GM08714 (cell line): ENCODE data around the gene PUDP.

Experiments used
- H3K4me3 ChIP-seq: fragments of 200-500 bp; sonication (Bioruptor generic); 2 replicates; pipeline ENCODE4 v1.5.1; 2014; ENCODE audit warnings: mild to moderate bottlenecking, low read length, inconsistent platforms
- ZNF274 ChIP-seq: IDR thresholded peaks from 2 replicates; pipeline ENCODE4 v1.6.1; 2012; ENCODE audit warnings: mild to moderate bottlenecking, low read depth, low read length

PUDP gene

GRCh38 chrX:7134981-7135380, 13.0 kb downstream of the PUDP start:
- no peak overlapping the region for H3K4me3 ChIP-seq
- TF ChIP-seq ZNF274, result no peak

- TF ChIP-seq ZNF274, result no peak
Measured at GRCh38 chrX:7133050-7133440, 14.9 kb downstream of the PUDP start.

DNA sequence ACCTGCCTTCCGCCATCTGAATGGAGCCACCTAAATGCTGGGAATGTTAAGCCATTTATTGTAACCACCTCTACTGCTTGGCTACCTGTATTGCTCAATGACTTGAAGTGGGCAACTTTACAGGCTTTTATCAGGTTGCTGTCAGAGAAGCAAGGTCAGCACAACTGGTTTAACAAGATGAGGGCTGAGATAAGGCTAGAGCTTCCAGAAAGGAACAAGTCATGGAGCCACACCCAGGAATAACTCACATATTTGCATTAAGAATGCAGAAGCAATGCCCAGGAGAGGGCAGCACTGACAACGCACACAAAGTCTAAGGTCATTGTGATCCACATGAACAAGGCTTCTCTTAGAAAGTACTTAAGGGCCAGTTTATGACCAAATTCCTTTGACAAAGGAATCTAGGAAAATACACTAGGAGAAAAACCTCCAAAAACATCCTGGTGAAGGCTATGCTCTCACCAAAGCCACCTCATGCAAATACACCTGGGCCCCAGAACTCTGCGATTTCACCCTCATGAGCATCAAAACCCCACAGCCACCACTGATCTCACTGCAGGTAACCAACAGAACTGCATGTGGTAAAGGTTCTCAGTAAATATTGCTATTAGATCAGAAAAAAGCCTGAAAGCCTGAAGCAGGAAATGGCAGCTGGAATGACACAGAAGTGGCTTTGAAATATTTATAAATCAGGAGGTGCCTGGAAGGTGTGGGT, 15.5 kb downstream of the PUDP start:
- H3K4me3 ChIP-seq, result no peak overlapping the region
- TF ChIP-seq ZNF274, result no peak

More at GRCh38 chrX:7133050-7133440, 14.9 kb downstream of the PUDP start:
- H3K4me3 ChIP-seq, result no peak overlapping the region

DNA sequence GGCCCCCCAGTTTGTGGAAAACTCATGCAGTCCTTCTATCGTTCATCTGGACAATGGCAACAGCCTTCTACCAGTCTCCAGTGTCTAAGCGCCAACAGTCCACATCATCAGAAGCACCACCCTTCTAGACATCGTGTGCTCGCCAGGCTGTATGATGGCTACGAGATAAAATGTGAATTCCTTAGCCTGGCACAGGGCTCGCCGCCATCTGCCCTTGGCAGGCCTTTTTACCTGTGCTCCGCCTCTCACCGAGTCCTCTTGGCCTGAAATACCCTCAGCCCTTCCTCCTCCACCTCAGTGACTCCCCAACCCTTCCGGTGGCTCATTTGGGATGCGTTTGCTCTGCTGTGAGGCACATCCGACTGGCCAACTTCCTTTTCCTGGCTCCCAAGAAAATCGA, 16.3 kb downstream of the PUDP start:
- no peak for TF ChIP-seq ZNF274
- no peak overlapping the region for H3K4me3 ChIP-seq

DNA sequence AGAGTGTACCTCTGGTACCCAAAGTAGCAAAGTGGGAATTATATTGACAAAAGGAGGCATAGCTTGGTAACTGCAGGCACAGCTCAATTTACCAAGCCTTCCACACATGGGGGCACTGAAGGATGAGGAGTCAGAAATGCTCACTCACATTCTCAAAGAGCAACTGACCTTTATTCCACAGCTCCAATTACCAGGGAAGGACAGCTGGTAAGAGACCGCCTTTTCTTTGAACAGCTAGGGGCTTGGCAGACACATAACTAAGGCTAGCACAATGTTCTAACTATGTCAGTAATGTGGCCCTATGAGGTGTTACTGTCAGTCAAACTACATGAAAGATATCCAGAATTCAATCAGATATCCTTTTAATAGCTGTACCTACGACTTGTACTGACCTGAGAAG, 20.9 kb downstream of the PUDP start:
- no peak for TF ChIP-seq ZNF274
- no peak overlapping the region for H3K4me3 ChIP-seq

DNA sequence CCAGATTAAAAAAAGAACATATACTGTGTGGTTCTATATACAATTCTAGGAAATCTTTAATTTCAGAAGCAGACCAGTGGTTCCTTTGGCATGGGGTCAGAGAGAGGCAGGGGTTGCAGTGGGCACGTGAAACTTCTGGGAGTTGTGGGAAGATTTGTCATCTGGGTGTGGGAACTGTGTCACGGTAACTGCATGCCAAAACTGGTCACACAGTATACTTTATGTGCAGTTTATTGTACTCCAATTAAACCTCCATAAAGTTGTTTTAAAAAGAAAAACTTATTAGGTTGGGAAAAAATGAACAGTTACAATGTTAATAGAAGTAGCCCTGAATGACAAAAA, 27.1 kb downstream of the PUDP start:
- H3K4me3 ChIP-seq, result no peak overlapping the region
- no peak for TF ChIP-seq ZNF274

- TF ChIP-seq ZNF274, result no peak
- no peak overlapping the region for H3K4me3 ChIP-seq
Measured at GRCh38 chrX:7119950-7120877, 27.7 kb downstream of the PUDP start.

DNA sequence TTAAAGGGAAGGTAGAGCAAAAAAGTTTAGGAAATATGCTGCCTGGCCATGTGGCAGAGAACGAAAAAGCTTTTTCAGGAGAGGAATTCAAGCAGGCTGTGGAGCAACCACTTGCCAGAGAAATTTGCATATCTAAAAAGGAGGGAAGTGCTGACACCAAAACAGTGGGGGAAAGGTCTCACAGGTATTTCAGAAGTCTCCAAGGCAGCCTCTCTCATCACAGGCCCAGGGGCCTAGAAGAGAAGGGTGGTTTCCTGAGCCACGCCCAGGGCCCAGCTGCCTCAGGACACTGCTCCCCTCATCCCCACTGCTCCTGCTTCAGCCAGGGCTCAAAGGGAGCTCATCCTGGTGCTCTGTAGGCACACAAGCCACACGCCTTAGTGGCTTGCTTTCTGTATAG, 30.4 kb downstream of the PUDP start:
- no peak overlapping the region for H3K4me3 ChIP-seq

DNA sequence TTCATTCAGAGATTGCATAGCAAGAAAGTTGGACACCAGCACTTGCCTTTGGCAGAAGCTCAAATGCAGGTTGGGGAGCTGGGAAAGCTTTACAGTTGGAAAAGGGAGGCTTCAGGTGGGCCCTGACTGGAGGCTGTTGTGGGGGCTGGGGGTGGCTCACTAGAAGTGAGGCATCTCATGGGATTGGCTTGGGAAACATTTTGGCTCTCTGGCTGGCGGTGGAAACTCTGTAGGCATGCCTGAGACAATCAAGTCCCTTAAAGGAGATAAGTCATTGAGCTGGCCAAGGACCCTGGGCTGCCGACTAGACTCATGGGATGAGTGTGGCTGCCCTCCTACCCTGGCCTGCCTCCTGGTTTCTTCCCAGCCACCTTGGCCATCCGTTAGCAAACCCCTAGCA, 31.9 kb downstream of the PUDP start:
- TF ChIP-seq ZNF274, result no peak

More for the DNA sequence above, 30.4 kb downstream of the PUDP start:
- no peak for TF ChIP-seq ZNF274

DNA sequence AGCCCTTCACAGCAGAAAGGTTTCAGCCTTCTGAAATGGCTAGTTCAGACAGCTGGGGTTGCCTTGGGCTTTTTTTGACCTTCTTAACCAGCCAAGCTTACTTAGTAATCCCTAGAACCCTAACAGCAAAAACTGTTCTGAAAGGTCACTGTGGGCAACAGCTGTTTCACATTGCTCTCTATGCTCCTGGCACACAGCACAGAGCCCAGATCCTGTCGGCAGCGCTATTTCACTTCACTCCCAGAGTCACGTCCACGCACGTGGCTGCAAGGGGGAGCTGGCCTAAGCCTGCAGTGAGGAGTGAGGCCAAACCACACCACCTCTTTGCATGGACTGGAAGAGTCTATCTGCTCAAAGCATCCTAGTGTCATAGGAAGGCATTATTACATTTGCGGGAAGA, 32.4 kb downstream of the PUDP start:
- no peak for TF ChIP-seq ZNF274
- H3K4me3 ChIP-seq, result no peak overlapping the region

More for the DNA sequence above, 31.9 kb downstream of the PUDP start:
- H3K4me3 ChIP-seq, result no peak overlapping the region

DNA sequence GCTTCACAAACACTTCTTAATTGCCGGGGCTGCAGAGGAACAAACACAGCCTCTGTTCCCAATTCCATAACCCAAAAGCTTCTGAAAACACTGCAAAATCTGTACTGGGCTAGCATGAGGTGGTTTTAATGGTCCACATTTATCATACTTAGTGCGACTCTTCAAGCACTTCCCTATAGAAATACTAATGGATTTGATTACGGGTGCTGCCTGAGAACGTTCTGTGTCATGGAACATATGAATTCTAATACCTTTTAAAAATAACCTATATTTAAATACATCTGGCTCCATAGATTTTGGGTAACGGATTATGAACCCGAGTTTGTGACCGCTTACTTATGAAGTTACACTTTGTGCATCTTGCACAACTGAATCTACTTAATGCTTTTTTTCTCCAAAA, 35.9 kb downstream of the PUDP start:
- H3K4me3 ChIP-seq, result no peak overlapping the region
- no peak for TF ChIP-seq ZNF274

GRCh38 chrX:7111518-7111917, 36.4 kb downstream of the PUDP start:
- TF ChIP-seq ZNF274, result no peak
- no peak overlapping the region for H3K4me3 ChIP-seq

DNA sequence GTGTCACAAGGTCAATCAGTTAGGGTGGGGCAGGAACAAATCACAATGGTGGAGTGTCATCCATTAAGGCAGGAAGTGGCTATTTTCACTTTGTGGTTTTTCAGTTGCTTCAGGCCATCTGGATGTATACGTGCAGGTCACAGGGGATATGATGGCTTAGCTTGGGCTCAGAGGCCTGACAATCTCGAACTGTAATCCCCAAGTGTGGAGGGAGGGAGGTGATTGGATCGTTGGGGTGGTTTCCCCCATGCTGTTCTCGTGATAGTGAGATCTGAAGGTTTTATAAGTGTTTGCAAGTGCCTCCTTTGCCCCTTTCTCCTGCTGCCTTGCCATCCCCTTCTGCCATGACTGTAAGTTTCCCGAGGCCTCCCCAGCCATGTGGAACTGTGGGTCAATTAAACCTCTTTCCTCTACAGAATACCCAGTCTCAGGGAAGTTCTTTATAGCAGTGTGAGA, 37.1 kb downstream of the PUDP start:
- TF ChIP-seq ZNF274, result no peak
- peak overlapping the region; percentile 48; the same call in 1 of the 2 replicates for H3K4me3 ChIP-seq

DNA sequence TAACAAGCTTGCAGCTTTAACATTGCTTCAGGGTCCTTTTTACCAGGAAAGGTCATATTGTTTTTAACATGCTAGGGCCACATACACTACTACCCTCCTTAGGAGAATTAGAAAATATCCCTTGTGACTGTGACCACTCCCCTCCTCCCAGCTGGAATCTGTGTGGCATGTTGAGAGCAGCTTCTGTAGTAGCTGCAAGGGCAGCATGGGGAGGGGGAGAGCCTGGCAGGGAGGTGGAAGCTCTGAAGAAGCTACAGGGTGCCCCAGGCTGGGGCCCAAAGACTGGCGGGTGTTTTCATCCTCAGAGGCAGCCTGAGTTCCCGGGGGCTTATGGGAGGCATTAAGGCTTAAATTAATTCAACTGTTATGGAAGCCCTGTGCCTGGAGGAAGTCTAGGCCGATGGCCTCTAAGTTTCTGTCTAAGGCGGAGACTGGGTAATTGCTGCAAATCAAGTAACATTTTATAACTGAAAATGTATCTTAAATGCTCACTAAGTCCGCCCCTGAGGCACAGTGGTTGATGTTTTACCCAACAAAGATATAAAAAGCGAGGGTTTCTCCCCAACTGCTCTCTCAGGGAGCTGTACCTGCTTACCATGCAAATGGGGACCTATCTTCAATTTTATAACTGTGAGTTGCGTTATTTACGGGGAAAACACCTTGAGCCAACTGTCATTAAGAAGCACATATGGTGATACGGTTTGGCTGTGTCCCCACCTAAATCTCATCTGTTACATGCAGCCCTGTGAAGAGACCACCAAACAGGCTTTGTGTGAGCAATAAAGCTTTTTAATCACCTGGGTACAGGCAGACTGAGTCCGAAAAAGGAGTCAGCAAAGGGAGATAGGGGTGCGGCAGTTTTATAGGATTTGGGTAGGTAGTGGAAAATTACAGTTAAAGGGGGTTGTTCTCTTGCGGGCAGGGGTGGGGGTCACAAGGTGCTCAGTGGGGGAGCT, 37.8 kb downstream of the PUDP start:
- peak overlapping the region; percentile 49; the same call in 1 of the 2 replicates for H3K4me3 ChIP-seq
- no peak for TF ChIP-seq ZNF274
